Brain microvascular endothelial cell (primary cell): ENCODE measurements around the gene CCDC15.
A peak's percentile ranks its signal among the peaks of the same experiment; 100 is the strongest.

Experiments used
- DNase-seq: peaks from one replicate; pipeline ENCODE4 v3.0.0-alpha.2; 2020
- H3K27ac ChIP-seq: fragments of 250-450 bp; sonication (Bioruptor Pico); 2 replicates; pipeline ENCODE4 v1.5.1; 2020; ENCODE audit warnings: mild to moderate bottlenecking, moderate library complexity
- H3K27me3 ChIP-seq: fragments of 250-450 bp; sonication (Bioruptor Pico); replicated peaks from 2 replicates; pipeline ENCODE4 v1.5.1; 2020; ENCODE audit warnings: mild to moderate bottlenecking
- H3K36me3 ChIP-seq: fragments of 250-450 bp; sonication (Bioruptor Pico); replicated peaks from 2 replicates; pipeline ENCODE4 v1.5.1; 2020; ENCODE audit warnings: mild to moderate bottlenecking
- H3K4me3 ChIP-seq: 2 replicates; pipeline ENCODE4 v1.5.1; 2011; ENCODE audit warnings: low read depth, mild to moderate bottlenecking, control low read depth, low read length, moderate library complexity
- CTCF ChIP-seq: IDR thresholded peaks from 2 replicates; pipeline ENCODE4 v1.5.1; 2011; ENCODE audit warnings: low read depth, mild to moderate bottlenecking, moderate library complexity, low read length, control low read depth, inconsistent platforms; ENCODE audit errors: missing control alignments
- in situ Hi-C: cut with HindIII; loops from 2 replicates; pipeline ENCODE4 v1.10.0; 2017; ENCODE audit warnings: low sequenced_read_pairs, low pct_ligation_motif_present

Gene CCDC15

GRCh38 chr11:125056931-125057692, 103.1 kb downstream of the CCDC15 start:
- in situ Hi-C loops: no loop called here
- no peak for DNase-seq
- TF ChIP-seq CTCF: no peak

GRCh38 chr11:125057693-125058016, 103.7 kb downstream of the CCDC15 start:
- in situ Hi-C loops: no loop called here

More at GRCh38 chr11:125056931-125057692, 103.1 kb downstream of the CCDC15 start:
- no peaks in the 10 kb centered on the region for H3K36me3 ChIP-seq
- no peaks in the 10 kb centered on the region for H3K27me3 ChIP-seq
- H3K4me3 ChIP-seq: no peak overlapping the region
- no peak overlapping the region for H3K27ac ChIP-seq

GRCh38 chr11:125061281-125061680, 107.3 kb downstream of the CCDC15 start:
- H3K27ac ChIP-seq: no peak overlapping the region
- no peaks in the 10 kb centered on the region for H3K27me3 ChIP-seq
- no peaks in the 10 kb centered on the region for H3K36me3 ChIP-seq
- no peak overlapping the region for H3K4me3 ChIP-seq
- in situ Hi-C loops: no loop called here
- no peak for DNase-seq
- TF ChIP-seq CTCF: no peak

More at GRCh38 chr11:125057693-125058016, 103.7 kb downstream of the CCDC15 start:
- no peak for DNase-seq
- Histone ChIP-seq H3K4me3 (no peak overlapping the region), H3K36me3 (no peaks in the 10 kb centered on the region), H3K27ac (no peak overlapping the region), H3K27me3 (no peaks in the 10 kb centered on the region)
- TF ChIP-seq CTCF: no peak

- Histone ChIP-seq H3K36me3 (no peaks in the 10 kb centered on the region), H3K4me3 (peak overlapping the region; percentile 76), H3K27me3 (no peaks in the 10 kb centered on the region), H3K27ac (no peak overlapping the region)
- no peak for DNase-seq
- no peak for TF ChIP-seq CTCF
- in situ Hi-C loops: no loop called here
Observed at GRCh38 chr11:125062218-125062930, 108.4 kb downstream of the CCDC15 start.

GRCh38 chr11:125062931-125063428, 109.0 kb downstream of the CCDC15 start, which contains the start of gene SLC37A2:
Gene SLC37A2 (plus strand): TSS chr11:125063305. CDS start chr11:125063368, 63 bp downstream.
- in situ Hi-C loops: no loop called here
- Histone ChIP-seq H3K27ac (no peak within 1 kb of the TSS), H3K4me3 (peak within 1 kb of the TSS; percentile 76), H3K36me3 (no peaks in the 10 kb centered on the region), H3K27me3 (no peaks in the 10 kb centered on the region)
- DNase-seq: peak; percentile 27
- TF ChIP-seq CTCF: no peak
